Thyroid gland (tissue), 4 donors: Measurements from ENCODE around the gene UNG. TPM values are rescaled to one million over a fixed set of nuclear protein-coding genes. Genes with fewer than 3 reads are reported as not detected.

ENCODE experiments used
- DNase-seq, 2 donors: peaks; one replicate each; pipeline ENCODE4 v3.0.0-alpha.2; 2019
- H3K27ac ChIP-seq, 3 donors: fragments of 200-600 bp; sonication (generic); 1 replicate in 2 of 3; 2 replicates in 1 of 3; pipeline ENCODE4 v1.5.1; 2016 to 2019; ENCODE audit warnings: mild to moderate bottlenecking in 1 of 3, moderate library complexity in 1 of 3
- H3K27me3 ChIP-seq: fragments of 200-600 bp; sonication (generic); one replicate; pipeline ENCODE4 v1.5.1; 2019
- H3K36me3 ChIP-seq, 2 donors: fragments of 200-600 bp; sonication (generic); one replicate each; pipeline ENCODE4 v1.5.1; 2016 to 2019
- H3K4me1 ChIP-seq, 2 donors: fragments of 200-600 bp; sonication (generic); one replicate each; pipeline ENCODE4 v1.5.1; 2017 to 2019
- H3K4me3 ChIP-seq, 3 donors: fragments of 200-600 bp; sonication (generic); replicated peaks in 1 of 3; 1 replicate in 2 of 3; 2 replicates in 1 of 3; pipeline ENCODE4 v1.5.1; 2016; ENCODE audit warnings: mild to moderate bottlenecking in 1 of 3
- H3K9me3 ChIP-seq: fragments of 200-600 bp; sonication (generic); one replicate; pipeline ENCODE4 v1.5.1; 2017
- POLR2A ChIP-seq, 2 donors: fragments of 450-650 bp; IDR thresholded peaks; one replicate each; pipeline ENCODE4 v1.6.1; 2017; ENCODE audit warnings: antibody characterized with exemption in 2 of 2, mild to moderate bottlenecking in 2 of 2, moderate library complexity in 1 of 2
- WGBS, 2 donors: methylation state at CpG; one replicate each; pipeline ENCODE4 v1.1.5; 2017; 5-methylcytosine and 5-hydroxymethylcytosine counted together
- intact Hi-C: fragments of 100-400 bp; cut with DNase I; formaldehyde crosslinking; loops from one replicate; pipeline ENCODE4 v1.15.1; 2023
- total RNA-seq, 4 donors: library from RNA; depleted of rRNA; stranded (reverse); fragments of >200 nt; gene quantifications; one replicate each; pipeline ENCODE4 v1.2.3, GENCODE V29; 2016
- TF ChIP-seq, protein P1 (sequence below), 6 experiments: fragments of 200-600 bp in 3 of 6; fragments of 450-650 bp in 3 of 6; sonication (generic) in 3 of 6; IDR thresholded peaks; one replicate each; pipeline ENCODE4 v1.5.1; 2016 to 2019; ENCODE audit warnings: antibody characterized with exemption in 6 of 6, mild to moderate bottlenecking in 2 of 6, inconsistent platforms in 1 of 6, moderate library complexity in 1 of 6

UNG gene
- total RNA-seq, 4 donors from 2014 or later, result 33.1 to 45.5 (median 37.5) TPM

DNA sequence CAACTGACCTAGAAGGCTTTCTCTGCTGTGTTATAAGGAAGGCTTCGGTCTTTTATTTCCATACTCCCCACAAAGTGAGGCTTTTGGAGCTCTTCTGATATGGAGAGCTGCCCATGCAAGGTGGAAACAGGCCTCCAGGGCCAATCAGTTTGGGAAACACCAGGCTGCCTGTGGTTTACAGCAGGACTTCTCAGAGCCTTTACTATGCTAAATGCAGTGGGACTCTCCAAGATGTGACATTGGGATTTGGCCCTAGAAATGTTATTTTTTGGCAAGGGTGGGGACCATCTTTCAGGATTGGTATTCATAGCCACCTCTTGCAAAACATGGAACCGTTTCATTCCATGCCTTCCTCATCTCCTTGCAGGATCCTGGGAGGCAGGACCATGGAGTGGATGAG is 22.7 kb downstream of the UNG start:
- Histone ChIP-seq H3K4me3 (no peak overlapping the region), H3K27ac (peak overlapping the region in 1 of 3 donors; percentile 98), H3K27me3 (no peaks in the 10 kb centered on the region), H3K9me3 (no peaks in the 10 kb centered on the region), H3K36me3 (no peaks in the 10 kb centered on the region), H3K4me1 (peaks cover 30 to 67% of the 10 kb centered on the region in 2 donors)
- DNase-seq, result no peak
- TF ChIP-seq POLR2A (IDR thresholded peaks at IDR 0.05), result no peak
- TF ChIP-seq, protein P1, sequence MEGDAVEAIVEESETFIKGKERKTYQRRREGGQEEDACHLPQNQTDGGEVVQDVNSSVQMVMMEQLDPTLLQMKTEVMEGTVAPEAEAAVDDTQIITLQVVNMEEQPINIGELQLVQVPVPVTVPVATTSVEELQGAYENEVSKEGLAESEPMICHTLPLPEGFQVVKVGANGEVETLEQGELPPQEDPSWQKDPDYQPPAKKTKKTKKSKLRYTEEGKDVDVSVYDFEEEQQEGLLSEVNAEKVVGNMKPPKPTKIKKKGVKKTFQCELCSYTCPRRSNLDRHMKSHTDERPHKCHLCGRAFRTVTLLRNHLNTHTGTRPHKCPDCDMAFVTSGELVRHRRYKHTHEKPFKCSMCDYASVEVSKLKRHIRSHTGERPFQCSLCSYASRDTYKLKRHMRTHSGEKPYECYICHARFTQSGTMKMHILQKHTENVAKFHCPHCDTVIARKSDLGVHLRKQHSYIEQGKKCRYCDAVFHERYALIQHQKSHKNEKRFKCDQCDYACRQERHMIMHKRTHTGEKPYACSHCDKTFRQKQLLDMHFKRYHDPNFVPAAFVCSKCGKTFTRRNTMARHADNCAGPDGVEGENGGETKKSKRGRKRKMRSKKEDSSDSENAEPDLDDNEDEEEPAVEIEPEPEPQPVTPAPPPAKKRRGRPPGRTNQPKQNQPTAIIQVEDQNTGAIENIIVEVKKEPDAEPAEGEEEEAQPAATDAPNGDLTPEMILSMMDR (IDR thresholded peaks at IDR 0.05), result no peak
- intact Hi-C loops, result no loop called here
- 55 to 78% methylated on average over 2 of the region's 2 CpGs for whole genome bisulfite sequencing, 2 donors

DNA sequence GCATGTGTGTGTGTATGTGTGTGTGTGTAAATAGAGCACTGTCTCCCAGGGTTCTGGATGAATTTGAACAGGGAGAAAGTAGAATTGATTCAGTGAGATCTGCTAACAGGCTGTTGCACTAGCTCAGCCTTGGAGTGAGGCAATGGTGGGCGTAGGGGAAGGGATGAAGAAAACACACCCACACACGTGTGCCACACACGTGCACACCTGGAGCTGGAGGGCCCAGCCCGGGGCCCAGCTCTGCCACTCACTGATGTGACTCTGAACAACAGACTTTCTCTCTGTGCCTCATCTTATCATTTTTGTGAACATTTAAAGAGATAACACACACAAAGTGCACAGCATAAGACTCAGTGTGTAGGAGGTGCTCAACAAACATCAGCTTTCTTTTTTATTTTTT is 23.2 kb downstream of the UNG start:
- Histone ChIP-seq H3K9me3 (no peaks in the 10 kb centered on the region), H3K4me3 (no peak overlapping the region), H3K27ac (no peak overlapping the region), H3K4me1 (peaks cover 26 to 62% of the 10 kb centered on the region in 2 donors), H3K36me3 (no peaks in the 10 kb centered on the region), H3K27me3 (no peaks in the 10 kb centered on the region)
- 72 to 83% methylated on average over 4 of the region's 4 CpGs for WGBS, 2 donors
- TF ChIP-seq, protein P1 (IDR thresholded peaks at IDR 0.05), result no peak
- no peak for TF ChIP-seq POLR2A (IDR thresholded peaks at IDR 0.05)
- intact Hi-C loops, result no loop called here
- DNase-seq, result no peak

DNA sequence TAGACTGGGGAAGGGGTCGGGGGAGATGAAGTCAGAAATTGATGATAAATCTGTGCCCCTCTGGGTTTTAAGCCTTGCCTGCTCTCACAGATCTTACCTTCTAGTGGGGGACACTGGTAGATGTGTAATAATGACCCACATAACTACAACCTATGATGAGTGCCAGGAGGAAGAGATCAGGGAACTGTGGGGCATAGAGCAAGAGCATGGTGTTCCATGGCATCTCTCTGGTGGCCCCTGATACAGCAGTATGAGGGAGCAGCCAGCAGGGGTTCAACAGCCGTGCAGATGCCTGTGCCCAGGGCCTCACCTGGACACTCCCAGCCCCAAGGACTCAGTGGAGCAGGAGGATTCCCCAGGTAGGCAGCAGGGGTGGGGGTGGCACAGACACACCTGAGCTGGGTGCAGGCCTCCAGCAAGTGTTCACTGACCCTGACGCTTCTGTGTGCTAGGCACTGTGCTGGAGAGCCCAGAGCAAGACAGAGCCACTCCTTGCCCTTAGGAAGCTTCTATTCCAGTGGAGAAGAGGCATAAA is 24.0 kb downstream of the UNG start:
- no peaks in the 10 kb centered on the region for H3K9me3 ChIP-seq
- 94 to 100% methylated on average over 2 to 3 of the region's 3 CpGs for WGBS, 2 donors
- TF ChIP-seq POLR2A (IDR thresholded peaks at IDR 0.05), result no peak
- TF ChIP-seq, protein P1 (IDR thresholded peaks at IDR 0.05), result no peak
- peaks cover 20 to 54% of the 10 kb centered on the region in 2 donors for H3K4me1 ChIP-seq
- no peaks in the 10 kb centered on the region for H3K27me3 ChIP-seq
- no peak overlapping the region for H3K27ac ChIP-seq
- no peaks in the 10 kb centered on the region for H3K36me3 ChIP-seq
- no peak overlapping the region for H3K4me3 ChIP-seq
- intact Hi-C loops, result no loop called here
- DNase-seq, result no peak

DNA sequence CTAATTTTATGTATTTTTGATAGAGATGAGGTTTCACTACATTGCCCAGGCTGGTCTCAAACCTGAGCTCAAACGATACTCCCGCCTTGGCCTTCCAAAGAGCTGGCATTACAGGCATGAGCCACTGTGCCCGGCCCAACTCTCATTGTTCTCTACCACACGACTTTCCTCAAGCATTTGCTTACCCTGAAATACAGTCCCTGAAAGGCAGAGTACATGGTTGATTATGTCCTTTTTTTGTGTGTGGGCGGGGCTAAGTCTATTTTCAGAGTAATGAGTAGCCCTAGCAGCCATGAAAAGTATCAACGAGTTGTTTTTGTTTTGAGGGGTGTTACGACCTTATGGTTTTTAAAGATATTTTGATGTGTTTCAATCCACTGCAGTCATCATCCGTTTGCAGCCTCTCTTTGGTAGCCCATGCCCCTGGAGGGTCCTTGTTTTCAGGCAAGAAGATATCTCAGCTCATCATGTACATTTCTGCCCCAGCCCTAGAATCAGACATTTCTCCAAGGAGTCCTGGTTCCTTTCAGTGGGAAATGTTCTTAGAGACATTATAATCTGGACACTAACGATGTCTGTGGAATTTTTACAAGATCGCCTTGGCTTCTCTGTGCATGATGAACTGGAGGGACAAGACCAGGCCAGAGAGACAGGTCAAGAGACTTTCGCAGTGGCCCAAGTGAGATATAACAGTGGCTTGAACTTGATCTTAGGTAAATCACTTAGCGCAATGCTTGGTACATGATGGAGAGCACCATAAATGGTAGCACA is 27.7 kb downstream of the UNG start:
- intact Hi-C loops, result no loop called here
- Histone ChIP-seq H3K4me1 (peaks cover 6 to 30% of the 10 kb centered on the region in 2 donors), H3K27ac (peak overlapping the region in 1 of 3 donors; percentile 13), H3K9me3 (no peaks in the 10 kb centered on the region), H3K27me3 (no peaks in the 10 kb centered on the region), H3K36me3 (no peaks in the 10 kb centered on the region), H3K4me3 (no peak overlapping the region)
- DNase-seq, result no peak
- 86 to 91% methylated on average over 12 of the region's 12 CpGs for WGBS, 2 donors
- TF ChIP-seq, protein P1 (IDR thresholded peaks at IDR 0.05), result no peak
- no peak for TF ChIP-seq POLR2A (IDR thresholded peaks at IDR 0.05)

DNA sequence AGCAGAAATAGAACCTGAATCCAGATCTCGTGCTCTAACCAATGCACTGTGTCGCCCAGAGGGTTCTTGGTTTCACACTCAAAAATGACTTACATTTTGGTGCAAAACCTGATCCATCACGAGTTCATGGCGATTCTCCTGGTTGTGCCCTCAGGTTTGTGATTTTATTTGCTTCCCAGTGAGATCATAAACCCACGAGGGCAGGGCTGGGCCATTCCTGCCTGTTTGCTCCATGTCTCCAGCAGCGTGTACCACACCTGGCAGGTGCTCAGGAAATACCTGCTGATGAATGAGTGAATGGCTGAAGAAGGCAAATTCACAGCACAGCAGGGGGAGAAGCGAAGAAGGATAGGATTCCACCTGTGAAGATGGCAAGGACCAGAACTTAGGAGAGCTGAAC is 28.4 kb downstream of the UNG start:
- Histone ChIP-seq H3K9me3 (no peaks in the 10 kb centered on the region), H3K27ac (no peak overlapping the region), H3K4me3 (no peak overlapping the region), H3K4me1 (peaks cover 13 to 32% of the 10 kb centered on the region in 2 donors), H3K27me3 (no peaks in the 10 kb centered on the region), H3K36me3 (no peaks in the 10 kb centered on the region)
- intact Hi-C loops, result no loop called here
- 86 to 89% methylated on average over 7 of the region's 7 CpGs for WGBS, 2 donors
- no peak for DNase-seq
- TF ChIP-seq, protein P1 (IDR thresholded peaks at IDR 0.05), result no peak
- TF ChIP-seq POLR2A (IDR thresholded peaks at IDR 0.05), result no peak
